HepG2 (cell line): ENCODE data around the gene CD2.

ENCODE experiments used
- EP300 ChIP-seq, 3 experiments: sonication (generic) in 1 of 3; formaldehyde crosslinking in 1 of 3; IDR thresholded peaks; 2 replicates each; pipeline versions ENCODE4 v1.5.1 to v1.6.1; 2011 to 2020; ENCODE audit warnings: low read depth in 2 of 3, low read length in 2 of 3, borderline replicate concordance in 1 of 3, improper control_type of control experiment in 1 of 3, mild to moderate bottlenecking in 1 of 3, missing genetic modification reagents in 1 of 3, moderate library complexity in 1 of 3
- MED1 ChIP-seq: sonication (generic); formaldehyde crosslinking; IDR thresholded peaks from 2 replicates; pipeline ENCODE4 v1.4.0; 2020; ENCODE audit warnings: missing genetic modification reagents

DNA sequence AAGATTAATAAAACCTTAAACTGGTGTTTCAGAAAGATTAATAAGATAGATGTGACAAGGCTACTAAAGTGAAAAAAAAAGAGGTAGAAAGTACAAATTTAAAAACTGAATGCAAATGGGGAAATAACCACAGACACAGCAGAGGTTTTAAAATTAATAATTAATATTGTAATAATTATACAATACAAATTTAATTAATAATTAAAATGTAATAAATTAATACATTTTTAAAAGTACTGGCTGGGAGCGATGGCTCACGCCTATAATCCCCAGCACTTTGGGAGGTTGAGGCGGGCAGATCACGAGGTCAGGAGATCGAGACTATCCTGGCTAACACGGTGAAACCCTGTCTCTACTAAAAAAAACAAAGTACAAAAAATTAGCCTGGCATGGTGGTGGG, 26.8 kb downstream of the CD2 start:
- TF ChIP-seq EP300 (IDR thresholded peaks at IDR 0.05; ENCODE audit: low read depth in 2 of 2, low read length in 2 of 2) (no peak), EP300 (CRISPR knock-in tag; IDR thresholded peaks at IDR 0.05; ENCODE audit: borderline replicate concordance) (no peak), MED1 (CRISPR knock-in tag) (no peak)
